ENCODE measurements around the gene UVRAG.
"Not testable (repeated sequence)": the region's sequence is repeated elsewhere in the genome, so short reads cannot be mapped to it uniquely, and the experiment has no call there.

UVRAG gene

DNA sequence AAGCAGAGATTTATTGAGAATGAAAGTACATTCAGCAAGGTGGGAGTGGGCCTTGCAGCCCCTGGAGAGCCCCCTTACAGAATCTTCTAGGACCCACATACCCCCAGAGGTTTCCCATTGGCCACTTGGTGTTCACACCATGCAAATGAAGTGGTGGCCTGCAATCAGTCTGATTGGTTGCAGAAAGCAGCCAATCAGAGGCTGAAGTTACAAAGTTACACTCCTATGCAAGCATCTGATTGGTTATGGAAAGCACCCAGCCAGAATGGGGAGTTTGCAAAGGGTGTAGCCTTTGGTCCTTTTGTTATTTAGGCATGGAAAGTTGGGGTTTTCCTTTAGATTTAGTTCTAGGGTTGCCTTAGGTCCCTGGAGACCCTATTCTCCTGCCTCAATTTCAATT is 34.9 kb downstream of the UVRAG start:
- DNase-seq: no peak

DNA sequence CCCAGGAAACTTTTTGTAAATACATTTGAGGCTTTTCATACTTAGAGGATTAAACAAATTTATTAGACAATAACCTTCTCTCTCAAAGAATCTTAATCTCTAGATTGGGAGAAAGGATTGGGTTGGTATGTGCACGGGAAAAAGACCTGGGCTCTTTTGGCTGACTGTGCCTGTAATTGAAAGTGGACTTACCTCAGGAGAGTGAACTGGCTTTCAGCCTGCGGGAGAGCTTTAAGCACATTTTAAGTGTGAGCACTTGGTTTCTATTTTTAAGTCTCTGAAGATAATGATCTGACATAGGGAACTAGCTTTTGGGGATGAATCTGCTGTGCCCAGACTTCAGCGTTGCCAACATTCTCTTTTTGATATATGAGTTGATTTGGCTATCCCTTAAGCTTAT is 35.8 kb downstream of the UVRAG start:
- no peak for DNase-seq

DNA sequence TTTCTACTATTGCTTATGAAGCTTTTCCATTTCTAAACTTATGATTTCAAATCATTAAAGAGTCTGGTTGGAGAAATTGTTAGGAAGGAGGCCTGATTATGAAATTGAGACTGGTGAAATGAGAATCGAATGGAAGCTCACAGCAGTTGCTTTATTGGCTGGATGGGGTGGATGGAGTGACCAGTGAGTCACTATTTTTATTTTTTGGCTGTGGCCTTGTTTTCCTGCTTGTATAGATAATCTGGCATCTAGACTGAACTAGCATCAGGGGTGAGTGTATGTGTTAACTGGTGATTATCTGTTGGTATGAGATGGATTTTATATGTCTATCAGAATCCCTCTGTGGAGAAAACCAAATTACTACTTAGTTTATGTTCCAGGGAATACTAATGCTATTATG is 36.2 kb downstream of the UVRAG start:
- DNase-seq: no peak

DNA sequence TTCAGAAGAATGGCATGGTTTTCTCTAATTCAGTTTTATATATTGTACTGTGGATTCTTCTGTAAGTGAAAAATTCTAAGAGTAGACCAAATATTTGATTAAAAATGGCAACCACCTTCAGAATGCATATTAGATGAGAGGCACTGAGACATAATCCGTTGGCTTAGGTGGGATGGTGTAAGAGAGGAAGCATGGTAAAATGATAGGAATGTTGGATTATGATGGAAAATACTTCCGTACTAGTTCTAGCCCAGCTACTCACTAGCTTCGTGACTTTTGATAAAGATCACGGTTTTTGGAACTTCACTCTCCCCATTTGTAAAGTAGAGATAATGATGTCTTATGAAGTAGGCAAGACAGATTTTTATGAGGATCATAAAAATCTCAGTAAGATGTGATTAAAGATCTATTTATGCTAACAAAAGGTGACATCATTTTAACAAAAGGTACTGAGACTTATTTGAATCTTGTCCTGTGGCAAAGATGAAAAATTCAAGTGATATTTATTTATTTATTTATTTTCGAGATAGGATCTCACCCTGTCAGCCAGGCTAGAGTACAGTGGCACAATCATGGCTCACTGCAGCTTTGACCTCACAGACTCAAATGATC is 37.5 kb downstream of the UVRAG start:
- DNase-seq: no peak

DNA sequence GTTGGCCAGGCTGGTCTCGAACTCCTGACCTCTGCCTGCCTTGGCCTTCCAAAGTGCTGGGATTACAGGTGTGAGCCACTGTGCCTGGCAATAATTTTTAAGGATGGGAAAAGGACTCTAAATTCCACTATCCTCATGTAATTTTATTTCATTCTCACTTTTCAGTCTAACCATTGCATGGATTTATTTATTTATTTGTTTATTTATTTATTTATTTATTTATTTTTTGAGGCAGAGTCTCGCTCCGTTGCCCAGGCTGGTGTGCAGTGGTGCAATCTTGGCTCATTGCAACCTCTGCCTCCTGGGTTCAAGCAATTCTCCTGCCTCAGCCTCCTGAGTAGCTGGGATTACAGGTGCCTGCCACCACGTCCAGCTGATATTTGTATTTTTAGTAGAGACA is 38.6 kb downstream of the UVRAG start:
- DNase-seq: not testable (repeated sequence)

DNA sequence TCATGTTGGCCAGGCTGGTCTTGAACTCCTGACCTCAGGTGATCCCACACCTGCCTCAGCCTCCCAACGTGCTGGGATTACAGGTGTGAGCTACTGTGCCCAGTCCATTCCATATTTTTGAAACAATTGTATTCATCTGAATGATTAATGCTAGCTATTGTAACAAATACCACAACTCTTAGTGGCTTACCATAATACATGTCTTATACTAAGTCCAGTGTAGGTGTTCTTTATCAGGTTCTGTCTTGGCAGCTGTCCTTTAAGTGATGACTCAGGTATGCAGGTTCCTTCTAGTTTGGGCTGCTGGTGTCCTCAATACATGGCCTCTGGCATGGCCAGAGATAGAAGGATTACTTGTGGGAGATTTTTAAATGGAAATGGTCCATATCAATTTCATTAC is 39.0 kb downstream of the UVRAG start:
- no peak for DNase-seq

DNA sequence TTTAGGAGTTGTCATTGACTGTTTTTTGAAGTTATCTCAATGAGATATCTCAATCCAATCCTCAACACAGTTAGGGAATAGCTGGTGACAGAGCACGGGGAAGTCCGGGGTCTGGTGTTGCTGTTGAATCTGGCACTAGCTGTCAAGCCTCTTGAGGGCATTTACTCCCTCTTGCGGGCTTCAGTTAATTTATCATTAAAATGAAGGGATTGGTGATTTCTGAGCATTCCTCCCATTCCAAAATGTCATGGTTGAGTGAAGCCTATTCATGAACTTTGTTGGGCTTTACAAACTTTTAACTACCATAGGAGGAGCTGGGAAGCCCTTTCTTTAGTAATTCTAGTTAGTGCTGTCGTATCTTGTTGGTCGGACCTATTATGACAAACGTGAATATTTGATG is 40.2 kb downstream of the UVRAG start:
- no peak for DNase-seq

DNA sequence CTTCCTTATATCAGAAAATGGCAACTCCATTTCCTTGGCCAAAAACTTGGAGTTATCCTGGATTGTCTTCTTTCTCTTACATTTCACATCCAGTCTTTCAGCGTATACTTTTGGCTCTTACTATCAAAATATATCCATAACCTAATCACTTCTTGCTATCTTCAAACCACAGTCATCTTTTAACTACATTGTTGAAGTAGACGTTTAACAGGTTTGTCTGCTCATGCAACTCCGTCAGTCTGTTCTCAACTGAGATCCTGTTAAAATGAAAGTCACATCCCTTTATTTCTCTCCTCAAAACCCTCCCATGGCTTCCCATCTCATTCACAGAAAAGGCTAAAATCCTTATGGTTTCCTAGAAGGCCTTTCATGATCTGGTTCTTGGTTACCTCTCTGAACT is 41.9 kb downstream of the UVRAG start:
- DNase-seq: no peak

DNA sequence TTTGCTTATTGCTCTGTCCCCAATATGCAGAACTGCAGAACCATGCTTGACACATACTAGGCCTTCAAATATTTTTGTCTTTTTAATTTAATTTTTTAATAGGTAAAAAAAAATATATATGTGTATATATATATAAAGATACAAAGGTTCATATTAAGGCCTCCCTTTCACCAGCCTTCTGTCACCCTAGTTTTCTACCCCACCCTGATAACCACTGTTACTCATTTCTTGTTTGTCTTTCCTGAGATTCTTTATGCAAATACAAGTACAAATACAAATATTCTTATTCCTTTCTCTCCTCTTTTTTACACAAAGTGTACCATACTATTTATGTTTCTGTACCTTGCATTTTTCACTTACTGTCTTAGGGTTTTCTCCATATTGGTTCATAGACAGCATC is 43.0 kb downstream of the UVRAG start:
- DNase-seq: no peak

DNA sequence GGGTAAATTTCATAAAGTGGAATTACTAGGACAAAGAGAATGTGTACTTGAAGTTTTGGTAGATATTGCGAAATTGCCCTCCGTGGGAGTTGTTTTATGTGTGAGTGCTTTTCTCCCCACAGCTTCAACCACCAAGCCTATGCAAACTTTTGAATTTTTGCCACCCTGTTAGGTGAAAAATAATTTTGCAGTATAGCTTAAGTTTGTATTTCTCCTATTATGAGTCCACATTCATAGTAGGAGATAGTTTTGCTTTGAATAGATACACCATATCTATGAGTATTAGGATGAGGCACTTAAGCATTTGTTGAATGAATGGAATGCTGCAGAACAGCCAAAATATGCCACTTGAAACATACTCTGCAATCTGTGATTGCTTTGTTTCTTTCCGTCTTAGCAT is 43.6 kb downstream of the UVRAG start:
- DNase-seq: no peak

DNA sequence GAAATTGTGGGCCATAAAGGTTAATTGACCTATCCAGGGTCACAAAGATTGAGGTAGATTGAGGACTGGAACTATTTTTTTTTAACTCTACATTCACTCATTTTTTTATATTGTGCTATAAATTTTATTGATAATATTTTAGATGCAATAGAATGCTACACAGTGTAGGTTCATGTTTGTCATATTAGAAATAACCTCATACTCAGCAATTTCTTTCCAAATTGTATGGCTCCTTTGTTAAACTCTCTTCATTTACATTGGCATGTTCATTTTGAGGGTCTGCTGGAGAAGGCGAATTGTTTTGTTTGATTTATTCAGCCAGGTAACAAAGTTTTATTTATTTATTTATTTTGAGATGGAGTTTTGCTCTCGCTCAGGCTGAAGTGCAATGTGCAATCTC is 44.6 kb downstream of the UVRAG start:
- no peak for DNase-seq

DNA sequence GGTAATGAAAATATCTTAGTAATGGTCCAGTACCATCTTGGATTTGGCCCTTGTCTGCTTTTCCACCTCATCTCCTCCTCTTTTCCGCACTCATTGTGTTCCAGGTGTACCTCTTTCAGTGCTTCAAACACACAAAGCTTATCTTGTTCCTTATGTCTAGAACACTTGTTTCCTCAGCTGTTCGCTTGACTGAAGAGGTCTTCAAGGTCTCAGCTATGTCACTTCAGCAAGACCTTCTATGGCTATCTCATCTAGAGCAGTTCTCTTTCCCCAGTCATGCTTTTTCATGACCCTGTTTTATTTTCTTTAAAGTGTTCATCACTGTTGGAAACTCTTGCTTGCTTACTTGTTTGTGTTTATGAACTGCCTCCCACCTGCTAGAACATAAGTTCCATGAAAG is 47.4 kb downstream of the UVRAG start:
- no peak for DNase-seq

DNA sequence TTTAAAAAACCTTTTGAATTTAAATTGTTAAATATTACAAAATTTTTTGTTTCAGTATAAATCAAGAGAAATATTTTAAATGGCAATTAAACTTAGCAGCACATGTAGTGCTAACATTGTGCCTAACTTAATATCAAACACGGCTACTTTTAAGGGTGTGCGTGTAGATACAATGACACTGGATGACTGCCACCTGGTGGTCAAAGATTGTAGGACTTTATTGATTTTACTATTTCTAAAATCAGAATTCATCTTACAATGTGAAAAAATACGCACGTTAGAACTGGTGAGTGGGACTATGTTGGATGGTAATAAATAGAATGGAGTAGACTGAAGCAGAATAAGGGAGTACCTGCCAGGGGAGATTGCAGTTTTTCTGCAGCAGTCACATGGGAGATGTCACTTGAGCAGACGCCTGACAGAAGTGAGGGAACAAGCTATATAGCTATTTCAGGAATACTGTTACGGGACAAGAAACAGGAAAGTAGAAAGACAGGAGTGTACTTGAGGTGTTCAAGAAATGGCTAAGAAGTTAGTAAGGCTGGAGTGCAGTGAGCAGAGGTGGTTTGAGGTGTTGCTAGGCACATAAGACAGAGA is 52.9 kb downstream of the UVRAG start:
- DNase-seq: no peak

DNA sequence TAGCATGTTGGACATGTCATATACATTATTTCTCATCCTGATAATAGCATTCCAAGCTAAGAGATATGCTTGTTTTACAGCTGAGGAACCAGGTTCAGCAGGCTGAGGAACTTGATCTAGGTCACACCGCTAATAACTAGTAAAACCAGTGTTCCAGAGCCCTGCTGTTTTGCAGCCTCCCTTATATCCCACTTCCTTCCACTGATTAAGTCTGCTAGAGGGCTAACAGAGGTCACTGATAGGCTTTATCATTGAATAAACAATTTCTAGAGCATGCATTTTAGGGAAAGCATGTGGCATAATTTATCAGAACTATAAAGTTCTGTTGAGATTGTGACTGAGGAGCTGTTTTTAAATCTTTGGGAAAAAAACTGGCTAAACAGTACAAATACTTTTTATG is 54.0 kb downstream of the UVRAG start:
- no peak for DNase-seq

DNA sequence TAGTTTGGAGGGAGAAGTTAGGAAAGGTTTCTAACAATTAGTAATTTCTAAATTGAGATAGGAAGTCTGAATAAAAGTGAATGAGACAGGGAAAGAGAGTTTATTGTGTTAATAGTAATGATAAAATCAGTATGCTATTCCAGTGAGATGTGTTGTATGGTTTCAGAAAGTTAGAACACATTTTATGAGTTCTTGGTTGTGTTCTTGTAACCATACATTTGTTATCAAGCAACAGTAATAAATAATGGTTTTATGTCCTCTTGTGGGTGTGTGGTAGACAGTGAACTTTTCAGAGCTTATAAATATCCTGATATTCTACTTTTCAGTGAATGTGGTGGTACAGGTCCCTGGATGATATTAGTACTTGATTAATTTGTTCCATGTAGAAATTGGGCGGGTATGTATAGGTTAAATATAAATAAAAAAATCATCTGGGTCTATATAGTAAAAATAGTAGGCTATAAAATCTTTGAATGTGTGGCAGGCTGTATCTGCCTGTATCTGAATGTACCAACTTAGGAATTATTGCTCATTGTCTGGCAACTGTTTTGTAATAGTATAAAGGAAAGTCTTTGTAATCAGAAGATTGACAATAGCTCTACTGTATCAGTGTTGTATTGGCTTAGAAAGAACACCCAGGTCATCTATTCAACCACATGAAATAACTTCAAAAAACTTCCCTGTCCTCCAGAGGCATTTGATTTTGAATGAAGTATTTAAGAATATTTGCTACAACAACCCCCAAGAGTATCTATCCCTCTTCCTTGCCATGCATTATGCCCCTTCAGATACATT is 54.8 kb downstream of the UVRAG start:
- DNase-seq: no peak

DNA sequence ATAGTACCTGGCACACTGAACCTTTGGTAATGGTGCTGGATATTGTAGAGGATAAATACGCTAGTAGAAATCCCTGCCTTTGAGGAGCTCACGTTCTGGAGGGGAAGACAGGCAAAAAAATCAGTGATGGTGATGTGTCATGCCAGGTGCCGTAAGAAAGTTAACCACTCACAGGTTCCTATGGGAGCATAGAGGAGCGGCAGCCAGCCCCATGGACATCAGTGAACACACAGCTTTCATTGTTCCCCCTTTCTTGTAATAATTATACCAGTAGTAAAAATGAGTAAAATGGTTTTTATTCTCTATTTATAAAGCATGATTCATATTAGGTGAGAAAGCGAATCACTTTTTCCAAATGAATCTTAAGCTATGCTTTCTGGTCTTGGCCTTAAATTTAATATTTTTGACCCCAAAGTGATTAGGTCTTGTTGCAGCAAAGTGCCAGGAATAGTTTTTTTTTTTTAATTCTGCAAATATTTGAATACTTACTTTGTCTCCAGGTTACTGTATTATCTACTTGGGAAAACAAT is 57.9 kb downstream of the UVRAG start:
- DNase-seq: no peak

DNA sequence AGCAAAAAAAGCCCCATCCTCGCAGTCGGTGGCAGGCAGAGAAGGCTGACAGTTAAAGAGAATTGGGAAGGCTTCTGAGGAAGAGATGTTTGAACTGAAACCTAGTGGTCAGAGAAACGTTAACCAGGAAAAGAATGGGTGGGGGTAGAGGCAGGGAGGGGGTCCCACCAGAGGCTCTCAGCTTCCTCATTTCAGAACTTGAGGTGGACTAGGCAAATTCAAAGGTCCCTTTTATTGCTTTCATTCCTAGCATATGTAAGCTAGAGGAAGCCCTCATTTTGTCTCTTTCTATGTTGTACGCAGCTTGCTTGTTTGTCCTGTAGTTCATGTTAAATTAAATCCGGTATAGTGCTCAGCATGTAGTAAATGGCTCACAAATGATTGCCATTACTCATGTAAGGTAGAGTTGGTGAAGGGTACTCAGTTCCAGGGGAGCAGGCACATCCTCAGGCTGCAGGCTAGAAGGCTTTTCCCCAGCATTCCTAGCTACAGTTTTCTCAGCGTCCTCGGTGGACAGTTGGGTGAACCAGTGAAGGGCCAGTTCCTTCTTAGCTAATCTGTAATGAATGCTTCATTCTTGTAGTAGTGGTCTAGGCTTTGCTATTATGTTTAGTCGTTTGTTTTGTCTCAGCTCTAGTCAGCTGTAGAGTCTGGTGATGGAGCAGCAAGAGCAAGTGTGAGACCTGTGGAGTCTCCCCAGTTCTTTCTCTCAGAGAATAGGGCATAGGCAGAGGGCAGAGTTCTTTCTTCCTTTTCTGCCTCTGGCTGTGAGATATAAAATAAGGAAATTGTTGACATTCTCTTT is 58.6 kb downstream of the UVRAG start:
- no peak for DNase-seq

DNA sequence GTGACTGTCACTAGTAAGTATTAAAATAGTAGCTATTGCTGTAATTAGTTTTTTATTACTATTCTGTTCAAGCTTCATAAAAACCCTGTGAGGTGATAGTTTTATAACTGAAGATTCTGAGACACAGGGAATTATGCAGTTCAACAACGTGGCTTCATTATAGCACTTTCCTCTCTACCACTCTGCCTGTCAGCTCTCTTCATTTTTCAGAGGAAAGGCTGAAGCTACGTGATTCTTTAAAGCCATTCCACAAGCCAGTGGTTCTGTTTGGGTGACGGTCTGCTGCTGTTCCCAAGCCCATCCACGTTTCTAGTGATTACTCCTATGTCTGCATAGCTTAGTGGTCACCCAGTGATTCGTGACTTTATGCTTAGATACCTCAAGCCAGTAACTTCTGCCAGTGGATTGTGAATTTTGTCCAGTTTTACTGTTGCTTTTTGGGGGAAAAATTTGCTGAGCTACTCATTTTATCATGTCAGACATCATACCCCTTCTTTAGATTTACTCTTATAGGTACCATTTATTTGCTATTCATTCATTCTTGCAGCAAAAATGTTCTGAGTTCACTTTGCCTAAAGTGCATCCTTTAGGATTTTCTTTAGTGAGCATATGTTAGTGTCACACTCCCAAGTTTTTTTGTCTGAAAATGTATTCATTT is 59.8 kb downstream of the UVRAG start:
- no peak for DNase-seq

DNA sequence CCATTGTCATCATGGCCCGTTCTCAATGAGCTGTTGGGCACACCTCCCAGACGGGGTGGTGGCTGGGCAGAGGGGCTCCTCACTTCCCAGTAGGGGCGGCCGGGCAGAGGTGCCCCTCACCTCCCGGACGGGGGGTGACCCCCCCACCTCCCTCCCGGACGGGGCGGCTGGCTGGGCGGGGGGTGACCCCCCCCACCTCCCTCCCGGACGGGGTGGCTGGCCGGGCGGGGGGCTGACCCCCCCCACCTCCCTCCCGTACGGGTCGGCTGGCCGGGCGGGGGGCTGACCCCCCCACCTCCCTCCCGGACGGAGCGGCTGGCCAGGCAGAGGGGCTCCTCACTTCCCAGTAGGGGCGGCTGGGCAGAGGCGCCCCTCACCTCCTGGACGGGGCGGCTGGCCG is 62.3 kb downstream of the UVRAG start:
- not testable (repeated sequence) for DNase-seq

DNA sequence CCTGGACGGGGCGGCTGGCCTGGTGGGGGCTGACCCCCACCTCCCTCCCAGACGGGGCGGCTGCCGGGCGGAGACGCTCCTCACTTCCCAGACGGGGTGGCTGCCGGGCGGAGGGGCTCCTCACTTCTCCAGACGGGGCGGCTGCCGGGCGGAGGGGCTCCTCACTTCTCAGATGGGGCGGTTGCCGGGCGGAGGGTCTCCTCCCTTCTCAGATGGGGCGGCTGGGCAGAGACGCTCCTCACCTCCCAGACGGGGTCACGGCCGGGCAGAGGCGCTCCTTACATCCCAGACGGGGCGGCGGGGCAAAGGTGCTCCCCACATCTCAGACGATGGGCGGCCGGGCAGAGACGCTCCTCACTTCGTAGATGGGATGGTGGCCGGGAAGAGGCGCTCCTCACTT is 62.9 kb downstream of the UVRAG start:
- not testable (repeated sequence) for DNase-seq

DNA sequence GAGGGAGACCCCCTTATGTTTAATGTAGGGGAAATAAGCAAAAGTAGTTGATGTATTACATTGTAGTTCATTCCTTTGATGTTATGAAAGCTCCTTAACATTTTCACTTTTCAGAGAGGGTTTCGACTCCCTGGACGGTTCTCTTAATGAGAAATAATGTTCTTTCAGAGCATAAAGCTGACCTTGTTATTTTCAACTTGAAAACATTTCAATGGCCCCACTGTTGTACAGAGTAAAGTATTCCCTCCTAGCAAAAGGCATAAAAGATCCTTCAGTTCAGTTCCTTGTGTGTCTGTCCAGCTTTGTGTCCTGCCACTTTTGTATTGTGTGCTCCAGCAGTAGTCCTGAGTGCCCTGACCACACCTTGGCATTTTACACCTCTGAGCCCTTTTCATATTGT is 63.9 kb downstream of the UVRAG start:
- no peak for DNase-seq

DNA sequence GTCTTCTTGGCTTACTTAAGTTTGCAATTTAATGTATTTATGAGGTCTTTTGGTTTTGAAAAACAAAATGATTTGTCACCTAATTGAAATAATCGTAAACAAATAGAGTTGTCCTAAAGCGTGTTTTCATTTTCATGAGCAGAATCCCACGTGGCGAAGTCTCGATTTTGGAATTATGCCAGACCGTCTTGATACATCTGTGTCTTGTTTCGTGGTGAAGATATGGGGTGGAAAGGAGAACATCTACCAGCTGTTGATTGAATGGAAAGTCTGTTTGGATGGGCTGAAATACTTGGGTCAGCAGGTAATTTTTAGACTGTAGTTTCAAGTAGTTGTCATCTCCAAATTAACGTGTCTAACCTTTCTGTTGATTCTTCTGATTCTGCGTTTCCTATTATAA is 64.7 kb downstream of the UVRAG start:
- DNase-seq: no peak

DNA sequence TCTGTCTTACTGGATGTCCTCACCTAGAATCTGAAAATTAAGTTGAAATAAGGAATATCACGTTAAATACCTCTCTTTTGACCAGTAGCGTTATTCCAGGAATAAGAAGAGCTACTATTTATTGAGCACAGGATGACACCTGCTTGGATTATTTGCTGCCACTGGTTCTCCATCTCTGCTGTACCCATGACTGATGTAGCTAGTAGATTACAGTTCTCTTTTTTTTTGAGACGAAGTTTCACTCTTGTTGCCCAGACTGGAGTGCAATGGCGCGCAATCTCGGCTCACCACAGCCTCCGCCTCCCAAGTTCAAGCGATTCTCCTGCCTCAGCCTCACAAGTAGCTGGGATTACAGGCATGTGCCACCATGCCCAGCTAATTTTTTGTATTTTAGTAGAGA is 65.3 kb downstream of the UVRAG start:
- DNase-seq: not testable (repeated sequence)
